ENCODE results near the gene NUDT21. TPM values are rescaled to one million over a fixed set of nuclear protein-coding genes. Genes with fewer than 3 reads are reported as not detected.

NUDT21 gene
- total and polyA plus RNA-seq, 10 of the 15 experiments (the other 5 are each of a cell fraction or from before 2014, with no cell fraction given): 70.1 to 229 (median 127) TPM

DNA sequence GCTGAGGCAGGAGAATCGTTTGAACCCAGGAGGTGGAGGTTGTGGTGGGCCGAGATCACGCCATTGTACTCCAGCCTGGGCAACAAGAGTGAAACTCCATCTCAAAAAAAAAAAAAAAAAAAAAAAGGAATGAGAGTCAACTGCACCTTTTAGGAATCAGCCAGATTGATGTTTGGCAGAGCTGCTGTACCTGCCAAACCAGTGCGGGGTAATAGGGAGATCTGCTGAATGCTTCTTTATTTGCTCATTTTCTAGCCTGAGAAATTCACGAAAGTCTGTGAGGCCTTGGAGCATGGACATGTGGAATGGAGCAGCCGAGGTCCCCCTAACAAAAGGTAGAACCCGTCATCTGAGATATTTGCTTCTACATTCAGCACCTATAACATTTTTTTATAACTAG is 18.6 kb upstream of the NUDT21 start:
- Histone ChIP-seq H3K27ac (ENCODE audit: control insufficient read depth, insufficient read depth) (no peak overlapping the region), H3K9ac (ENCODE audit: control insufficient read depth, insufficient read depth, low read length) (no peak overlapping the region), H3K9me3 (replicated peaks; ENCODE audit: control insufficient read depth, insufficient read depth, low read length) (no peaks in the 10 kb centered on the region), H3K36me3 (ENCODE audit: control insufficient read depth in 2 of 2, insufficient read depth in 2 of 2, low read length in 1 of 2) (peaks cover 5 to 48% of the 10 kb centered on the region in 2 experiments), H3K4me2 (ENCODE audit: control insufficient read depth, insufficient read depth) (no peak overlapping the region), H3K4me3 (no peak overlapping the region), H2AFZ (ENCODE audit: control insufficient read depth, low read depth, low read length) (no peak overlapping the region), H3K4me1 (ENCODE audit: control insufficient read depth, insufficient read depth, low read length) (no peaks in the 10 kb centered on the region), H3K27me3 (replicated peaks in 1 of 2; ENCODE audit: control insufficient read depth in 2 of 2, insufficient read depth in 2 of 2, low read length in 1 of 2) (no peaks in the 10 kb centered on the region), H4K20me1 (ENCODE audit: control insufficient read depth, insufficient read depth) (no peaks in the 10 kb centered on the region), H3K79me2 (ENCODE audit: control insufficient read depth, insufficient read depth, low read length) (no peaks in the 10 kb centered on the region)
- RAD21 ChIA-PET (ENCODE audit: unreplicated experiment): no interaction called here
- ATAC-seq (no peak), DNase-seq (ENCODE audit: low read depth, low spot score) (no peak), FAIRE-seq (no peak)
- in situ Hi-C loops (cut with MboI) (no loop called here), intact Hi-C loops (cut with micrococcal nuclease; ENCODE audit: unreplicated experiment) (no loop called here)
- TF ChIP-seq SMARCA5 (IDR thresholded peaks at IDR 0.05) (no peak), BRCA1 (IDR thresholded peaks at IDR 0.05; ENCODE audit: low read depth, low read length) (no peak), RAD51 (IDR thresholded peaks at IDR 0.05) (no peak), MYB (IDR thresholded peaks at IDR 0.05; ENCODE audit: borderline replicate concordance, low read depth, low read length) (no peak), ATF2 (IDR thresholded peaks at IDR 0.05; ENCODE audit: low read length) (no peak), ZSCAN29 (IDR thresholded peaks at IDR 0.05) (no peak), HCFC1 (IDR thresholded peaks at IDR 0.05; ENCODE audit: low read length) (no peak), RBBP5 (conservative IDR thresholded peaks at IDR 0.05) (no peak), CREB1 (IDR thresholded peaks at IDR 0.05; ENCODE audit: low read depth) (no peak), CEBPB (IDR thresholded peaks at IDR 0.05; ENCODE audit: borderline replicate concordance in 1 of 2, low read depth in 2 of 2, low read length in 2 of 2) (no peak), PAX5 (IDR thresholded peaks at IDR 0.05; ENCODE audit: borderline replicate concordance, low read depth, low read length) (no peak), POLR2AphosphoS5 (IDR thresholded peaks at IDR 0.05; ENCODE audit: low read length) (no peak), CHD4 (IDR thresholded peaks at IDR 0.05) (no peak)
- TF ChIP-seq, protein P1, sequence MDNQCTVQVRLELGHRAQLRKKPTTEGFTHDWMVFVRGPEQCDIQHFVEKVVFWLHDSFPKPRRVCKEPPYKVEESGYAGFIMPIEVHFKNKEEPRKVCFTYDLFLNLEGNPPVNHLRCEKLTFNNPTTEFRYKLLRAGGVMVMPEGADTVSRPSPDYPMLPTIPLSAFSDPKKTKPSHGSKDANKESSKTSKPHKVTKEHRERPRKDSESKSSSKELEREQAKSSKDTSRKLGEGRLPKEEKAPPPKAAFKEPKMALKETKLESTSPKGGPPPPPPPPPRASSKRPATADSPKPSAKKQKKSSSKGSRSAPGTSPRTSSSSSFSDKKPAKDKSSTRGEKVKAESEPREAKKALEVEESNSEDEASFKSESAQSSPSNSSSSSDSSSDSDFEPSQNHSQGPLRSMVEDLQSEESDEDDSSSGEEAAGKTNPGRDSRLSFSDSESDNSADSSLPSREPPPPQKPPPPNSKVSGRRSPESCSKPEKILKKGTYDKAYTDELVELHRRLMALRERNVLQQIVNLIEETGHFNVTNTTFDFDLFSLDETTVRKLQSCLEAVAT (IDR thresholded peaks at IDR 0.05): no peak
- SMC1A ChIA-PET (ENCODE audit: uncharacterized antibody, unreplicated experiment): interaction anchor here (0.7 to 1.2 kb wide), 2 partner anchors 42 to 233 kb away, joined by 3 to 5 read pairs; no protein-coding TSS in a partner anchor
- 96% methylated on average over 7 of the region's 7 CpGs for WGBS (ENCODE audit: insufficient coverage, insufficient replicate concordance, low lambda C conversion rate, missing lambda C conversion rate)
- CTCF ChIA-PET: no interaction called here
- BruUV-seq (replicated peaks): no TSS peak
- POLR2A ChIA-PET: no interaction called here

All from GM12878 (cell line).